ENCODE results near the gene PARP8.

PARP8 gene

GRCh38 chr5:50655067-50655809 lies 11.2 kb upstream of the PARP8 start:
- TF ChIP-seq TAF1 (IDR thresholded peaks at IDR 0.05; ENCODE audit: borderline replicate concordance, insufficient read depth, low read length): no peak
- no peak for TF ChIP-seq POLR2AphosphoS5 (IDR thresholded peaks at IDR 0.05; ENCODE audit: low read depth, low read length)
- TF ChIP-seq REST (IDR thresholded peaks at IDR 0.05; ENCODE audit: insufficient read depth in 1 of 2, low read depth in 2 of 2, low read length in 2 of 2): no peak
- no peak for TF ChIP-seq FOXP2 (optimal IDR thresholded peaks at IDR 0.05; ENCODE audit: borderline replicate concordance, extremely low read depth, extremely low read length, insufficient read depth)
- TF ChIP-seq SIN3A (IDR thresholded peaks at IDR 0.05; ENCODE audit: borderline replicate concordance, insufficient read depth, low read length): no peak

GRCh38 chr5:50655810-50656205 lies 10.6 kb upstream of the PARP8 start:
- no peak for TF ChIP-seq FOXP2 (optimal IDR thresholded peaks at IDR 0.05; ENCODE audit: borderline replicate concordance, extremely low read depth, extremely low read length, insufficient read depth)
- TF ChIP-seq POLR2AphosphoS5 (IDR thresholded peaks at IDR 0.05; ENCODE audit: low read depth, low read length): no peak
- no peak for TF ChIP-seq TAF1 (IDR thresholded peaks at IDR 0.05; ENCODE audit: borderline replicate concordance, insufficient read depth, low read length)

- TF ChIP-seq POLR2AphosphoS5 (IDR thresholded peaks at IDR 0.05; ENCODE audit: low read depth, low read length): no peak
- no peak for TF ChIP-seq FOXP2 (optimal IDR thresholded peaks at IDR 0.05; ENCODE audit: borderline replicate concordance, extremely low read depth, extremely low read length, insufficient read depth)
- no peak for TF ChIP-seq REST (IDR thresholded peaks at IDR 0.05; ENCODE audit: insufficient read depth in 1 of 2, low read depth in 2 of 2, low read length in 2 of 2)
- no peak for TF ChIP-seq SIN3A (IDR thresholded peaks at IDR 0.05; ENCODE audit: borderline replicate concordance, insufficient read depth, low read length)
- TF ChIP-seq TAF1 (IDR thresholded peaks at IDR 0.05; ENCODE audit: borderline replicate concordance, insufficient read depth, low read length): no peak
Measured at GRCh38 chr5:50657044-50657443, 9.4 kb upstream of the PARP8 start.

- no peak for TF ChIP-seq POLR2AphosphoS5 (IDR thresholded peaks at IDR 0.05; ENCODE audit: low read depth, low read length)
- no peak for TF ChIP-seq REST (IDR thresholded peaks at IDR 0.05; ENCODE audit: insufficient read depth in 1 of 2, low read depth in 2 of 2, low read length in 2 of 2)
- no peak for TF ChIP-seq SIN3A (IDR thresholded peaks at IDR 0.05; ENCODE audit: borderline replicate concordance, insufficient read depth, low read length)
- no peak for TF ChIP-seq FOXP2 (optimal IDR thresholded peaks at IDR 0.05; ENCODE audit: borderline replicate concordance, extremely low read depth, extremely low read length, insufficient read depth)
- no peak for TF ChIP-seq TAF1 (IDR thresholded peaks at IDR 0.05; ENCODE audit: borderline replicate concordance, insufficient read depth, low read length)
Measured at GRCh38 chr5:50658246-50658645, 8.2 kb upstream of the PARP8 start.

- TF ChIP-seq SIN3A (IDR thresholded peaks at IDR 0.05; ENCODE audit: borderline replicate concordance, insufficient read depth, low read length): no peak
- no peak for TF ChIP-seq FOXP2 (optimal IDR thresholded peaks at IDR 0.05; ENCODE audit: borderline replicate concordance, extremely low read depth, extremely low read length, insufficient read depth)
- no peak for TF ChIP-seq POLR2AphosphoS5 (IDR thresholded peaks at IDR 0.05; ENCODE audit: low read depth, low read length)
- no peak for TF ChIP-seq REST (IDR thresholded peaks at IDR 0.05; ENCODE audit: insufficient read depth in 1 of 2, low read depth in 2 of 2, low read length in 2 of 2)
- TF ChIP-seq TAF1 (IDR thresholded peaks at IDR 0.05; ENCODE audit: borderline replicate concordance, insufficient read depth, low read length): no peak
Measured at GRCh38 chr5:50663636-50664035, 2.8 kb upstream of the PARP8 start.
